HL-60 (cell line): ENCODE measurements around the gene NUDT3.
"Not testable (repeated sequence)": the region's sequence is repeated elsewhere in the genome, so short reads cannot be mapped to it uniquely, and the experiment has no call there.

Experiments used
- DNase-seq, 2 experiments: peaks; one replicate each; pipeline ENCODE4 v3.0.0-alpha.2; 2010 to 2020; ENCODE audit warnings: low read depth in 1 of 2, low spot score in 1 of 2
- H3K27ac ChIP-seq: fragments of 250-450 bp; sonication (Bioruptor Pico); replicated peaks from 2 replicates; pipeline ENCODE4 v1.5.1; 2020; ENCODE audit warnings: mild to moderate bottlenecking, moderate library complexity
- H3K27me3 ChIP-seq: fragments of 250-450 bp; sonication (Bioruptor Pico); 2 replicates; pipeline ENCODE4 v1.5.1; 2021; ENCODE audit warnings: mild to moderate bottlenecking, moderate library complexity; ENCODE audit not compliant: insufficient read depth, poor library complexity, severe bottlenecking
- H3K4me3 ChIP-seq: replicated peaks from 2 replicates; pipeline ENCODE4 v1.5.1; 2011; ENCODE audit warnings: mild to moderate bottlenecking, control low read depth, low read length; ENCODE audit not compliant: insufficient read depth
- CTCF ChIP-seq: IDR thresholded peaks from one replicate; pipeline ENCODE4 v1.5.1; 2011; ENCODE audit warnings: low read length, control low read depth, inconsistent platforms; ENCODE audit not compliant: insufficient read depth
- GABPA ChIP-seq: IDR thresholded peaks from 2 replicates; pipeline ENCODE4 v1.6.1; 2012; ENCODE audit warnings: low read depth
- POLR2AphosphoS5 ChIP-seq: IDR thresholded peaks from 2 replicates; pipeline ENCODE4 v1.6.1; 2012; ENCODE audit warnings: low read depth
- REST ChIP-seq: IDR thresholded peaks from 2 replicates; pipeline ENCODE4 v1.6.1; 2012; ENCODE audit warnings: low read depth; ENCODE audit not compliant: insufficient replicate concordance
- SPI1 ChIP-seq: IDR thresholded peaks from 2 replicates; pipeline ENCODE4 v1.6.1; 2012; ENCODE audit warnings: low read depth, mild to moderate bottlenecking, borderline replicate concordance

The NUDT3 gene

GRCh38 chr6:34260576-34261267 is 131.7 kb downstream of the NUDT3 start:
- no peaks in the 10 kb centered on the region for H3K27me3 ChIP-seq
- H3K4me3 ChIP-seq, result no peak overlapping the region
- H3K27ac ChIP-seq, result no peak overlapping the region
- no peak for TF ChIP-seq CTCF
- TF ChIP-seq SPI1, result no peak
- no peak for DNase-seq

GRCh38 chr6:34259529-34260069 is 132.9 kb downstream of the NUDT3 start:
- no peak for DNase-seq
- TF ChIP-seq GABPA (no peak), SPI1 (peak; percentile 81; the same call in 1 of the 2 replicates)
- Histone ChIP-seq H3K4me3 (no peak overlapping the region), H3K27me3 (no peaks in the 10 kb centered on the region), H3K27ac (no peak overlapping the region)

GRCh38 chr6:34252395-34252794 is 140.1 kb downstream of the NUDT3 start:
- DNase-seq, H3K27ac ChIP-seq, H3K27me3 ChIP-seq, H3K4me3 ChIP-seq: not testable (repeated sequence)
- peak; percentile 77 for TF ChIP-seq SPI1

GRCh38 chr6:34249469-34250261 is 142.8 kb downstream of the NUDT3 start:
- Histone ChIP-seq H3K27me3 (no peaks in the 10 kb centered on the region), H3K27ac (peak overlapping the region; percentile 70), H3K4me3 (peak overlapping the region; percentile 68)
- DNase-seq, result no peak
- no peak for TF ChIP-seq GABPA
- no peak for TF ChIP-seq CTCF
- TF ChIP-seq POLR2AphosphoS5, result no peak
- TF ChIP-seq REST, result no peak
- TF ChIP-seq SPI1, result no peak

- H3K27me3 ChIP-seq, result no peaks in the 10 kb centered on the region
- TF ChIP-seq CTCF (peak; percentile 46), GABPA (no peak; the same call in 1 of the 2 replicates), SPI1 (no peak), POLR2AphosphoS5 (no peak), REST (no peak)
- peak within 1 kb of the TSS; percentile 70 for H3K27ac ChIP-seq
- peak in 1 of 2 experiments; percentile 96 for DNase-seq
- peak within 1 kb of the TSS; percentile 68 for H3K4me3 ChIP-seq
Observed at GRCh38 chr6:34248727-34249468, 143.6 kb downstream of the NUDT3 start, which contains the start of gene SMIM29. Gene SMIM29 (minus strand): TSS chr6:34249006. CDS start chr6:34247791, 1,215 bp downstream.
